Hematopoietic multipotent progenitor cell treated with erythropoietin and hydrocortisone succinate and interleukin-3 and kit ligand, for 6 days (in vitro differentiated cells): ENCODE measurements around the gene ICA1.
"Not testable (repeated sequence)": the region's sequence is repeated elsewhere in the genome, so short reads cannot be mapped to it uniquely, and the experiment has no call there.

Experiments used
- DNase-seq: peaks from one replicate; pipeline ENCODE4 v3.0.0-alpha.2; 2015

ICA1 gene

DNA sequence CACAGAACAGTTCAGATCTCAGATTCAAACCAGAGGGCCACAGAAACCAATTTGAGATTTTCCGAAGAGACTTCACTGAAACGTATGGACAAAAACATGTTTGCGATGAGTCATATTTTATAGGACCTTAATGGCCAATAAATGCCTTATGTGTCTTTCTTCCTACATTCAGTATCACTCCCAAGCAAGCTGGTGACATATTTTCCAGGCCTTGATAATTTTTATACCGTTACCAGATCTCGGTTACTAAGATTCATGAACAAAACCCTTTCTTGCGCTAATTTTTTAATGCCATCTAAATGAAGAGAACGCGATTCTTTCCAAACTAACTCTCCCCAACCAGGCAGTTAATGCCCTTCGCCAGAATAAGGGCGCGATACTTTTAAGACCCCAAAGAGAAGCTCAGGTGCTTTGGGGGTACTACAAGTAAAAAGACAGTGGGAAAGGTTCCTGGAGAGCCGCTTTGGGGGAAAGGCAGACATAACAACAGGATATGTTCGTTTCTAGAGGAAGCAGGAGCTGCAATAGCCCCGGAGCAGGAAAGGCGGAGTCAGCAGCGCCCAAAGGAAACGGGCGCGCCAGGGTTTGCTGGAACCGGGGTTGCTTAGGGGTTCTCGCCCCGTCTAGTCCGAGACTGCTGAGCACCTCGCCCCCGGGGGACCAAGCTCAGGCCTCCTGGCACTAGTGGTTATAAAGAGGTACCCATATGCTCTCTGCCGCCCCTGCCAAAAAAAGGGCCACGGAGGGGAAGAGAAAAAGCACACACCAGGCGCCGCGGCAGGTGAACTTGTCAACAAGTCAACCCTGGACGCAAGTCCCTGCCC is 884 bp downstream of the ICA1 start:
- DNase-seq = peak; percentile 76

DNA sequence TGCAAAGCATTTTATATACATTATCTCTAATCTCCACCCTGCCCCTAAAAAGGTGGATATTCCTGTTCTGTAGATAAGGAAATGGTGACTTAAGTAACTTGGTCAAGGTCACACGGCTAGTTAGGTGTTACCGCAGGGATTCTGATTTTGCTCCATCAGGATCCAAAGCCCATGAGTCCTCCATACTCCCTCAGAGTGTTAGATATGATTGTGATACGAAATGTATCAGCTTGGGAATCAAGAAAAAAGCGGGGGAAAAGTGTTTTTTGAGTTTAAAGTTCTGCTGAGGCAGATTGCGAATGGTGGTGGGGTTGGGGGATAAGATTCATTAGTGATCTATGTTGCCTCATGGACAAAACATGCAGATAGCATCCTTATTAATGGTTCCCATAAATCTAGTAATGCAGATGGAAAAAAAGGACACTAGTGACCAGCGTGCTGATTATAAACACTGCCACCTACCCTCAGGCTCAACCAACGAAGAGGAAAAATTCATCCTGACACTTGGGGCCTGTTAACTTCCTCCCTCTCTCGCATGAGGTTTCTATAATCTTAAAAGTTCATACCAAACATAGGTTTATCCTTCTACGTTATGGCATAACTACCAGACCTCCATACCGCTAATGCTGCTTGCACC is 2.3 kb downstream of the ICA1 start:
- DNase-seq = no peak

DNA sequence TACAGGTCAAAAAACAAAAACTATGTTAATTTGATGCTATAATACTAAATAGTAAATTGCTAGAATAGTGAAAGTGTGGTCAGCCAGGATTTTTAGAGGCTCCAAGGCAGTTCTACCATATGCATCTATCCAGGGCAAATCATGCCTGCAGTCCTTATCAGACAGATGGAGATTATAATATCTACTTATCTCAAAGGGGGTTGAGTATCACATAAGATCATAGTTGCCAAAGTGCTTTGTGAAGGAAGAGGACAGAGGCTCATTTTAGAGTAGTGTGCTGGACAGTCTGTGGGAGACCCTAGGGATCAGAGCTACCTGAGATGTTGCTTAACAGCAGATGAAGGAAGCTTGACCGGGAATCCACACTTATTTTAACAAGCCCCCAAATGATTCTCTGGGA is 3.2 kb downstream of the ICA1 start:
- no peak for DNase-seq

DNA sequence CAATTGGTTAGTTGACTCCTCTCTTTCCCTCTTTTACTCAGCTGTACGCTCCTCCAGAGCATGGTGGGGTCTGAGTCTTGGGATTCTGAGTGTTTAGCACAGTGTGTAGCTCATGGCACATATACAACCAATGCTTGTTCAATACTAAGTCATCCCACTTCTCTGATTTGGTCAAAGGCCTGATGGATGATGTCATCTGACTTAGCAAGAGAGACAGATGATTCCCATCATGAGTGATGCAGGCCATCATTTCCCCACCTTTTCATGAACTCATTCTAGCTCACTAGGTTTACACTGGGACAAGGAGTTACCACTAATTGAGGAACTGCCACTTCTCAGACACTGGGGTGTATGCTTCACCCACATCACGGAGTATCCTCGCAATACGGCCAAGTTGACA is 3.8 kb downstream of the ICA1 start:
- no peak for DNase-seq

DNA sequence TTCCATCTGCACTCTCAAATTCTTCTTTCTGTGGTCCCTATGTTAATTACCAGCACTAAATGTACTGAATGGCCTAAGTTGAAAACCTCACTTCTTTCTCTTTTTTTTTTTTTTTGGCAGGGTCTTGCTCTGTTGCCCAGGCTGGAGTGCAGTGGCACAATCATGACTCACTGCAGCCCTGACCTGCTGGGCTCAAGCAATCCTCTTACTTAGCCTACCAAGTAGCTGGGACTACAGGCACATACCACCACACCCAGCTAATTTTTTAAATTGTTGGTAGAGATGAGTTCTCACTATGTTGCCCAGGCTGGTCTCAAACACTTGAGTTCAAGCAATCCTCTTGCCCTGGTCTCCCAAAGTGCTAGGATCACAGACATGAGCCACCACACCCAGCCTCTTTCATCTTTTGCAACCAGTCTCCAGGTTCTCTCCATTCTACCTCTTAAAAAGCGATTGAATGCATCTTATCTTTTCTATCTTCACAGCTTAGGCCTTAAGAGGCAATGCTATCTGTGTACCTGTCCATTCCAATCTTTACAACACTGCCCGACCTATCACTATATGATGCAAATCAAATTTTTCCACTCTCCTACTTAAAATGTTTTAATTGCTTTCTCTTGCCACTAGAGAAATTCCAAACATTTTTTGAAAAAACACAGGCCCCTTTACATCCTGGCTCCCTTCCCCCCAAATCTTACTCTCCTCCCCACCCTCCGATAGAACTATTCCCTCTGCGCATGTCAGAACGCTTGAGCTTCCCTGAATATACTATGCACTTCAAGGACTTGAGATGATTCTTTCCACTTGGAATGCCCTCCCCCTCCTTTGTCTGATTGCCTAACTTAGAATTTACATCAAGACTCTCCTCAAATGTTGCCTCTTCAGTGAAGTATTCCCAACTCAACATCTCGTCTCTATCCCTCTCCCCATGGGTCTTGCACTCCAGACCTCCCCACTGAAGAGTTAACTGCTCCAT is 6.0 kb downstream of the ICA1 start:
- DNase-seq = no peak

DNA sequence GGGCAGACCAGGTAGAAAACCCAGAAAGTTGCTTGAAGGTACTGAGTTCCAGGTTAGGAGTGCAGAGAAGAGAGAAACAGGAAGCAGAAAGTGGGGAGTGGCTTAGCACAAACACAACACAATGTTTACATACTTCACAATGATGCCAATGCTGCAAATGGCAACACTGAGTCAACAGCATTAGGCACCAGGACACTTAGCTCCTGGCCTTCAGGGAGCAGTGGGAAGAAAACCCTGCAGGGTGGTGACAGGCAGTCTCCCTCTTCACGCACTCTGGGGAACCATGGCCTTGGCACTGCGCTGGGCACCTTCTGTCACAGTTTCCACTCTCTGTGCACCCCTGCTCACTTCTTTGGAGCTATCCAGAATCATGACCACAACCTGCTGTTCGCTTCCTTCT is 7.3 kb downstream of the ICA1 start:
- DNase-seq = no peak

DNA sequence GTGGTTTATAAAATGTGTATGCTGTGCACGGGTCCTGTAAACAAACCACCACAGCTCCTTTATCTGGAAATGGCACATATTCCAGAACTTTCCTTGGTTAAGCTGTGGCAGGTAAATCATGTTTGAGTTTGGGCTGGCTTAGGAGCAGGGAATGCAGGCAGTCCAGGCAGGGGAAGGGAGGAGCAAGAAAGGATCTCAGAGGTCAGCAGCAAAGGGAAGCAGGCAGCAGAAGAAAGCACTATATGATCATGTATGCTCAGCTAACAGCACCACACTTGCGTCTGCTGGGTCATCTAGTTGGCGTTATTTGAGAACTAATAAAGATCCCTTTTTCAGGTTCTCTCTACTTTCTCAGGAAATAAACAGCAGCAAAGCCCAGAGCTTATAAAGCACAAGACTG is 7.8 kb downstream of the ICA1 start:
- no peak for DNase-seq

DNA sequence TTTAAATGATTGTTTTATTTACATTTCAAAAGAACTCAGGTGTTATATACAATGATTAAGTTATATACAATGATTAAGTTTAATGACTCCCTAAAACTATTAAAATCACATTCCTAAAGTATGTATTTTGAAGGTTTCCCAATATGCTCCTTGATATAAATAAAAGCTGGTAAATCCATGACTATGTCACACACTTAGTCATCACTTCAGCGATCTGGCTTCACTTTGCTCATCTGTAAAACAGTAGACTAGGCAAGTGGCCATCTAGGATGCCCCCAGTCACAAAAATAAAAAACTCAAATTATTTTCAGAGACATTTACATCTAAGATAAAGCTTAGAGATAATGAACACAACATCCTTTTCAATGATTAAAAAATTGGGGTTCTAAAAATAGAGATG is 10.8 kb downstream of the ICA1 start:
- DNase-seq = no peak

DNA sequence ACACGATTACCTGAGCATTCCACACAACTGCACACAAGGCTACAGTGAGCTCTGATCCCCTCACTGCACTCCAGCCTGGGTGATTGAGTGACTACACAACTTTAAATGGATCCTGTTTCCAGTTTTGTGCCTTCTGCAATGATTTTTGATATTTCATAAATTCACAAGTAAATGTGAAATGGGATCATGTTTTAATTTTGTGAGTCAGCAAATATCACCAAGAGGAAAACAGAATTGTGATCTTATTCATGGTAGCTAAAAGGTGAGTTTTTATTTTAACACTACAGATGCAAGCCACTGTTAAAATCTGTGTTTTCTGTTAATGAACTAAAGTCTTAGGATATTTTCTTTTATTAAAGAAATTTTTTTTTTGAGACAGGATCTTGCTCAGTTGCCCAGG is 11.4 kb downstream of the ICA1 start:
- DNase-seq = no peak

DNA sequence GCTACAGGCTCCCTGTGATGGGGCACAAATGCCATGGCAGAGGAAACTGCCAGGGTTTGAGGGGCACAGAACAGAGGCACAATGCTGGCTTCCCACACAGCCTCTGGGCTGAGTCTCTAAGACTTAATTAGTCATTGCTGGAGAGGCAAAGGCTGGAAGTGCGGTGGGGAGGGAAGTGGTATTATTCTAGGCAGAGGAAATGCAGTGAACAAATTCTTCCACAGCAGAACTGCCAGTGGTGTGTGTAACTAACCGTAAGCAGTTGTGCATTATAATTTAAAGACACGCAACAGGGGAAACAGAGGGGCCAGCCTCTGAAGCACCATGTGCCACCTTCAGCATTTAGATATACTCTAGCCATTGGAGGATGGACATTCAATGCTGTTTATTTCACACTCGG is 12.8 kb downstream of the ICA1 start:
- no peak for DNase-seq

DNA sequence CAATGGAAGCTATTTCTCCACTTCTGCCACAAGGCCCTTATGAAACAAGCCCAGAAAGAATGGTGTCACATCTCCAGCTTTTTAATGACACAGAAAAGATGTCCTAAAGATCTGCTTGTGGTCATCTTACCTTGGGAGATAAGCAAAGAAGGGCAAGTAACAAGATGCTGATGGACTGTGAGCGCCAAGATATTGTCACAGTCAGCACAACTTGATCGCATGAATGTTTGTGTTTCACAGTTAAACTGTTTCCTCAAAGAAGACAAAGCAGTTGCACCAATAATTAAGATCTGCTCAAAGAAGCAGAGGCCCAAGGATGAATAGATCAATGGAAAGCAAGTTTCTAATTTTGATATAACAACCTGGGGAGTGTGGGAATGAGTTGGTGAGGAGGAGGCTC is 15.9 kb downstream of the ICA1 start:
- DNase-seq = no peak

DNA sequence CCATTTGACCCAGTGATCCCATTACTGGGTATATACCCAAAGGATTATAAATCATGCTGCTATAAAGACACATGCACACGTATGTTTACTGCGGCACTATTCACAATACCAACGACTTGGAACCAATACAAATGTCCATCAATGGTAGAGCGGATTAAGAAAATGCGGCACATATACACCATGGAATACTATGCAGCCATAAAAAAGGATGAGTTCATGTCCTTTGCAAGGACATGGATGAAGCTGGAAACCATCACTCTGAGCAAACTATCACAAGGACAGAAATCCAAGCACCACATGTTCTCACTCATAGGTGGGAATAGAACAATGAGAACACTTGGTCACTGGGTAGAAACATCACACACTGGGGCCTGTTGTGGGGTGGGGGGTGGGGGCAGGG is 16.9 kb downstream of the ICA1 start:
- DNase-seq = not testable (repeated sequence)

DNA sequence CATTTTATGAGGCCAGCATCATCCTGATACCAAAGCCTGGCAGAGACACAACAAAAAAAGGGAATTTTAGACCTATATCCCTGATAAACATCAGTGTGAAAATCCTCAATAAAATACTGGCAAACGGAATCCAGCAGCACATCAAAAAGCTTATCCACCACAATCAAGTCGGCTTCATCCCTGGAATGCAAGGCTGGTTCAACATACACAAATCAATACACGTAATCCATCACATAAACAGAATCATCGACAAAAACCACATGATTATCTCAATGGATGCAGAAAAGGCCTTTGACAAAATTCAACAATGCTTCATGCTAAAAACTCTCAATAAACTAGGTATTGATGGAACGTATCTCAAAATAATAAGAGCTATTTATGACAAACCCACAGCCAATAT is 18.9 kb downstream of the ICA1 start:
- DNase-seq = not testable (repeated sequence)

DNA sequence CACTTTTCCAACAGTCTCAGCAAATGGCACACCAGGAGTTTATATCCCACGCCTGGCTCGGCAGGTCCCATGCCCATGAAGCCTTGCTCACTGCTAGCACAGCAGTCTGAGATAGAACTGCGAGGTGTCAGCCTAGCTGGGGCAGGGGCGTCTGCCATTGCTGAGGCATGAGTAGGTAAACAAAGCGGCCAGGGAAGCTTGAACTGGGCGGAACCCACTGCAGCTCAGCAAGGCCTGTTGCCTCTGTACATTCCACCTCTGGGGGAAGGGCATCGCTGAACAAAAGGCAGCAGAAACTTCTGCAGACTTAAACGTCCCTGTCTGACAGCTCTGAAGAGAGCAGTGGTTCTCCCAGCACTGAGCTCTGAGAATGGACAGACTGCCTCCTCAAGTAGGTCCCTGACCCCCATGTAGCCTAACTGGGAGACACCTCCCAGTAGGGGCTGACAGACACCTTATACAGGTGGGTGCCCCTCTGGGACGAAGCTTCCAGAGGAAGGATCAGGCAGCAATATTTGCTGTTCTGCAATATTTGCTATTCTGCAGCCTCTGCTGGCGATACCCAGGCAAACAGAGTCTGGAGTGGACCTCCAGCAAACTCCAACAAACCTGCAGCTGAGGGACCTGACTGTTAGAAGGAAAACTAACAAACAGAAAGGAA is 22.1 kb downstream of the ICA1 start:
- not testable (repeated sequence) for DNase-seq

DNA sequence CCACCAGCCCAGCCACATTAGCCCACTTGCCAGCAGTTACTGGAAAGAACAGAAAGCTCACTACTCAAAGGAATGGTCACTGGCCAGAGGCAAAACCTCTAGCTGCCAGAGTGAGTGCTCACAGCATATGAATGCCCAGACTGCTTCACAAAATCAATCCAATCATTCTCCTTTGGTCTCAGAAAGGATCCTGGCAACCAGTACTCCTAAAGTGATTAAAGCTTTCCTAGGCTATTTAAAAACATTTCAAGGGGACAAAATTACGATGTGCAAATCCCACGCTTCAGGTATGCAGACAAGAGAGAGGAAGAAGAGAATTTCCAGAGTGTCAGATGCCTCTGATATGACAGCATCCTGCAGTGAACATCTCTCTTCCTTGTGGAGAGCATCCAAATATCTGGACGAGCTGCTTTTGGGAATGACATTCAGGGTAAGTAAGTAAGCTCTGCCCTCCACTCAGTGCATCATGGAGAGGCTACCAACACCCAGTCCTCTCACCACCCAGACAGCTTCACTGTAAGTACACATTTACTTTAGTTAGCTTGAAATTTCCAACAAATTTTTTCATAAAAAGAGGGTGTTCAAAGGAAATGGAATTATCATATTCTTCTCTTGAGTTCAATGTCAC is 25.1 kb downstream of the ICA1 start:
- no peak for DNase-seq

DNA sequence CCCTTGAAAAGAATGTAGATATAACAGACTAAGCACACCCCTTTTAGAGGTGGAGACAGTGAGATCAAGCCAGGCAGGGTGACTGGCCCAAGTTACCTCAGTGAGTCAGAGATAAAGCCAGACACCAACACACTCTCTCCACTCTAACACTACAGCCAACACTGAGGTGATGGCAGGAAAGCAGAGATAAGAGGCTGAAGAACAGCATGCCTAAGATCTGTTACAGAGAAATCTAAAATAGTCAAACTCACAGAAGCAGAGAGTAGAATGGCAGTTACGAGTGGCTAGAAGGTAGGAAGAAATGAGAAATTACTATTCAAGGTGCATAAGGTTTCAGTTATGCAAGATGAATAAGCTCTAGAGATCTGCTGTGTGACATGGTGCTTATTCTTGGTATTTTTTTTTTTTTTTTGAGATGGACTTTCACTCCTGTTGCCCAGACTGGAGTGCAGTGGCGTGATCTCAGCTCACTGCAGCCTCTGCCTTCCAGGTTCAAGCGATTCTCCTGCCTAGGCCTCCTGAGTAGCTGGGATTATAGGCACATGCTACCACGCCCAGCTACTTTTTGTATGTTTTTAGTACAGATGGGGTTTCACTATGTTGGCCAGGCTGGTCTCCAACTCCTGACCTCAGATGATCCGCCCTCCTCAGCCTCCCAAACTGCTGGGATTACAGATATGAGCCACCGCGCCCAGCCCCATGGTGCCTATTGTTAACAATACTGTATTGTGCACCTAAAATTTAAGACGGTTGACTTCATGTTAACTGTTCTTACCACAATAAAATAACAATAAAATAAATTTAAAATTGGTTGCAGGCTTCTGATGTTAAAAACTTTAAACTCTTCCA is 28.7 kb downstream of the ICA1 start:
- peak; percentile 96 for DNase-seq

DNA sequence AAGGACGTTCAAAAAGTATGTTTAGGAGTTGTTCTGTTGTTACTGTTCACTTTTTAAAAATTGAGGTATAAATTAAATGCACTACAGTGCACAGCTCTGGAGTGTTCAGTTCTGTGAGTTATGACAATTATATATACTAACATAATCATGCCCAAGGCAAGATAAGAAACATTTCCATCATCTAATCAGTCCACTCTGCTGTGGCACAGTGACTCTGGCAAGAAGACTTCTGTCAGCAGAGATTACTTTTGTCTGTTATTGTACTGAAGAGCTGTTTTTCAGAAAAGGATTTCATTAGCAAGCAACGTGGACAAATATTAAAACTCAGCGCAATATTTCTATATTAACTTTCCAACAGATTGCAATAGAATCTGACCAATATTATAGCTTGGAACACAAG is 32.0 kb downstream of the ICA1 start:
- DNase-seq = peak; percentile 84

DNA sequence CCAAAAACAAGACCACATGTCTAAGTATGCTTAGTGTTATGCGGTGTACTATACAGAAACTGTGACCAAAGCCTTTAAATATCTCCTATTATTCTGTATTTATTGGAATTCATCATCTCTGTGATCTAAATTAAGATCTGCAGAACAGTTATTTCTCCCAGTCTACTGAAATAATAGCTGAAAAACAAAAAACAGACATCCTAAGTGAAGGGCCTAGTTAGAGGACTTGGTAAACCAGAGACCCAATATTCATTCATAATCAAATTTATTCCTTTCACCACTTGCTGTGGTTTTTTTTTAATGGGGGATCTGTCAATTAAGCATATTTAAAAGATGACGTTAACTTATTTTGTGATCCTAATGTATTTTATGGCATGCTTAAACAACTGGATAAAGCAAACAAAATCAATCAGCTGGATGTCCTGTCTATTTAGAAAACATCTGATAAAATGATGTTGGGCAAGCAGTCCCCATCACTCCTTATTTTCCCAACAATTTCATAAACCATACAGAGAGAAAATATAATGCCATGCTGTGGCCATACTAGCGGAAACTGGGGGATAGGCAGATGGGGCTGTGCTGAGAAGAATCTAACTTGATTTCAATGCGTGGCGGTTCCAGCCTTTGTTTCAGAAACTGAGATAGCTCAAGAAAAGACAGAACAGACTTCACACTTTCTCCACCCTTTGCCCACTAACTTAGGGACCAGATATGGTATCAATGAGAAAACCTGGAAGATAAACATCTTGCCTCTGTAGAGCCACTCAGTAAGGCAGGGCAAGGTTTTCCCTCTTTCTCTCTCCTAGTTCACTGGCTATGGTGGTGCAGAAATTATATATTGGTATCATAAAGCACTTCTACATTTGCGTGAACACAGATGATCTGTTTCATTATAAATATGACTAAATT is 32.9 kb downstream of the ICA1 start:
- peak; percentile 41 for DNase-seq

DNA sequence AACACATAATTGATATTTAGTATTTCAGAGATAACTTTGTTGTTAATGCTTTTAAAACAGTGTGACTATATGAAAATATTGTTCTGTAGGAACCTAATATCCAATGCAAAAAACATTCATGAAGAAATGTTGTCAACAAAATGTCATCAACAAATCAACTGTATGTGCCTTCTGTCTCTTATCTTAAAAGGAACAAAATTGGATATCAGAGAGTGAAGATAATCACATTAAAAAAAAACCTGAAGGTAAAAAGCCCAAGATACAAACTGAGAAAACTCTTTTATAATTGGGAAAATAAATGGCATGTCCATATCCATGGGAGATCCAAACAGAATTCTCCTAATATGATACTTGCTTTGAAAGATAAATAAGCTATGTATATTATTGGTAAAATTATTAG is 33.9 kb downstream of the ICA1 start:
- no peak for DNase-seq

DNA sequence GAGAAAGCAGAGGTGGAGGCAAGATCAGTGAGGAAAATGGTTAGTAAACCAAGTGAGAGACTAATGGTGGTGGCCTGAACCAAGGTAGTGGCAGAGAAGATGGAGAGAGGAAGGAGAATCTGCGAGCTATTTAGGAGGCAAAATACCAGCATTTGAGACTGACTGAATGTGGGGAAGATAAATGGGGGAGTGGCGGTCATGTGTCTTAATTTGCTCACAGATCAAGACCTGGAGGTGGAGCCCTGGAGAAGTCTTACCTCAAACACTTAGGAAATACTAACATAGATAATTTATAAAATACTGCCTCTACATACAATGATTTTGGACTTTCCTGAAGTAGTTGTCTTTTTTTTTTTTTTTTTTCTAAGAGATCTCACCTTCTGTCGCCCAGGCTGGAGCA is 34.7 kb downstream of the ICA1 start:
- DNase-seq = peak; percentile 58
